COR-L47 (cell line): ENCODE measurements around the gene CBFB.
A peak's percentile ranks its signal among the peaks of the same experiment; 100 is the strongest.

Experiments used
- DNase-seq: peaks from one replicate; lab custom pipeline; 2025; lab: John Stamatoyannopoulos, UW

CBFB gene

DNA sequence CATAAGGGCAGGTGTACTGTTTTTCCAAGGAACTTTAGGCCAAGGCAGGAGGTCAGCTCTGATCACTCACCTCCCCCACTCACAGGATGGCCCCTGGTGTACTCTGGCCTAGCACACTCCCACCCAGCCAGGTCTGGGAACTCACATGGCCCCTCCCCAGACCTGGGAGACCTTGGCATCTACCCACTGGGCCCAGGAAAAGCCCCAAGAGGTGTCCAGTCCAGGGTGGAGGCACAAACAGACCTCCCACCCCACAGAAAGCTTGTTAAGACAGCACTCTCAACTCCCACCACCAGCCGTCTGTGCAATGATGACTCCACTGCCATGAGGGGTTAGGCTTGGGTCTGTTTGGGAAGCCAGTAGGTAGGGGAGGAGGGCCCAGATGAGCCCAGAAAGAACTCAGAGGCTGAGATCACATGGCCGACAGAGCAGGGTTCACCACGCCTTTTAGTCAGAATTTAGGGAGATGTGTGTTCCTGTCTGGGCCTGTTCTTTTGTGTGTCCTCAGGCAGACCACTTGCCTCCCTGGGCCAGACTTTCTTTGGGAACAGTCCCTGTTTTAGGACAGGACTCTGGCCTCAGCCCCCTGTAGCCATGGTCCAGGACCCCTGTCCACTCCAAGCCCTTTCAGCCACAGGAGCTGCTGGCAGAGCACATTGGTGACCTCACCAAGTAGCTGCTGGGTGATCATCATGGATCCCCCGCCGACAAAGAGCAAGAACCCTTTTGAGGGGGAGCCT is 12.1 kb upstream of the CBFB start:
- no peak for DNase-seq

- DNase-seq, result no peak
Measured at GRCh38 chr16:67017421-67017750, 11.6 kb upstream of the CBFB start.

DNA sequence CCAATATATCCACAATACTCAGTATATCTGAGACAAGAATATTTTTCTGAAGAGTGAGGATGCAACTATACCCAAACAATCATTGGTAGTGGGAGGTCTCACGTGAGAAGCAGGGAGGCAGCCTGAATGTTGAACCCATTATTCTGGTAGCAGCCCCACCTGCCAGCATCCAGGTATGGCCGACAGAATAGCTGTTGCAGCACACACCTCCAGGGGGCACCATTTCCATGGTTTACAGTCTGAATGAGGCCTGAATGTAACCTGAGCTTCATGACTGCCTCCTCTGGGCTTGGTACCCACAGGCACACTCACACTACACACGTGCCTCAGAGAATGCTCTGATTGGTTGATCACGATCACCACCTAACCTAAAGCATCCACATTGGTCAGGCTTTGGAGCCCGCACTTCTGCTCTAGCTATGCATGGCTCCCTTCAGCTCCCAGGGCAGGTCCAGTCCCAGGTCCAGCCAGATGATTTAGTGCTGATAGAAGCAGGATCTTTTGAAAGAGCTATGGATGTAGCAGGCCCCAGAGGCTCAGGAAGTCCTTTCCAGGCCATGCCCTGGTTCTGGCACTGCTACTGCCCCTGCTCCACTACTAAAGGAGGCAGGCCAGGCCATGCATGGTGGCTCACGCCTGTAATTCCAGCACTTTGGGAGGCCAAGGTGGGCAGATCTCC is 11.0 kb upstream of the CBFB start:
- peak; percentile 95 for DNase-seq

- no peak for DNase-seq
Measured at GRCh38 chr16:67019171-67019570, 9.8 kb upstream of the CBFB start.

DNA sequence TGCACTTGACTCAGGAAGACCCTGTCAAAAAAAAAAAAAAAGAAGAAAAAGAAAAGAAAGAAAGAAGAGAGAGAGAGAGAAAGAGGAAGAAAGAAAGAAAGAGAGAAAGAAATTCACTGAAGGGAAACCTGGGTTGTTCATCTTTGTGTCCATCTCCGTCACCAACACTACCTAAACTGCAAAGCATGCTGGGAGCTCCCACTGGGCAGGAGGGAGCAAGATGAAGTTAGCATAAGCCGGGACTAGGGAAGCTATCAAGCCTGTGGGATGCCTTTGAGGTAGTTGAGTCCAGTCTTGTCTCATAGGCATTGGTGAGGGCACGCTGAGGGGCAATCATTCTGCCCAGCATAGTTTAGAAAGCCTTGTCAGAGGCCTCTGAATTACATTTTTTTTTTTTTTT is 7.6 kb upstream of the CBFB start:
- no peak for DNase-seq

- DNase-seq, result peak; percentile 31
Measured at GRCh38 chr16:67022531-67023214, 6.3 kb upstream of the CBFB start.

GRCh38 chr16:67023689-67024088 is 5.3 kb upstream of the CBFB start:
- no peak for DNase-seq

DNA sequence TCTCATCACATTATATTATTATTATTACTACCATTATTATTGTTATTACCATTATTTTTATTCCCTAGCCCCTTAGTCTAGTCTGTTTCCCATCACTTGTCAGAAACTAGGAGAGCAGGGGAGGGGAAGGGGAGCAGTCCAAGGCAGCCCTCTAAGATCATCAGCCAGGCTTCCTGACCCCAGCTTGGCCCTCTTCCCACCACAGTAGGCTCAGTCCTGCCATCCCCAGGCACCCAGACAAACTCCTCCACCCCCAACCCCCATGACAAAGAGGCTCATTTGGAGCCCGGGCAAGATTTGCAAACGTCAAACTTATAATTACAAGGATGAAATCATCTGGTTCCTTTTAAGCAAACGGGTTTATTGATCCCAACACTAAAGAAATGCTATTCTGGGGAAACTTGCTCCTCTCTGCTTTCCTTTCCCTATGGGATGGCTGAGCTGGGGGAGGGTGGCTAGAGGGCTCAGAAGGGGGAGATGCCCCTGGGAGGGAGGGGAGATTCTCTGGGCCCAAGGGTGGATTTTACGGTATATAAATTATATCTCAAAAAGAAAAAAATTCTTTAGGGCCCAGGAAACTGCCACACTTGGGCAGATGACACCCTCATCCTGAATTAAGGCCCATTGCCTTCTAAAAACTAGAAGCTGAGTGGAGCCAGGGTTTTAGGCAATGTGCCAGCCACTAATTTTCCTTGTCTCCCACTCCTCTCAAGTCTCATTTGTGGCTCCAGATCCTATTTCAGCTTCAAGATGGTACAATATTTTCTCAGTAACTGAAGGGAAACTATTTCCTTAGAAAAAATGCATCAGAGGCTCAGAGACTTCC is 4.4 kb upstream of the CBFB start:
- no peak for DNase-seq

GRCh38 chr16:67025210-67025550 is 3.8 kb upstream of the CBFB start:
- no peak for DNase-seq

DNA sequence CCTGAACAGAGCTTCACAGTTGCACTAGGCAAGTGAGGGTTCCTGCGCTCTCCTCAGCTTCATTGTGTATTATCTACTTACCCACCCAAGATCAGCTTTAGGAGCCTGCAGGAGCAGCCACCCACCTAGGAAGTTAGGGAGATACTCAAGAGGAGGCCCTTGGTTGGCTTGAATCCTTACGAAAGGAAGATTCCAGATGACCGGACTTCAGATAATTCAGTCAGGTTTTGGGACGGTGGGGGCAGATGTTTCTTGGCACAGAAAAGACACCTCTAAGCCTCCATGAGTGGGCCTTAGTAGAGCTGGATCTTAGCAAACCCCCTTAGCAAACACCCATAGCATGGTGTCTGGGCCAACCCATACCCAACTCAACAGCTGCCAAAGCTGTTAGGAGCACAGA is 2.4 kb upstream of the CBFB start:
- DNase-seq, result no peak

DNA sequence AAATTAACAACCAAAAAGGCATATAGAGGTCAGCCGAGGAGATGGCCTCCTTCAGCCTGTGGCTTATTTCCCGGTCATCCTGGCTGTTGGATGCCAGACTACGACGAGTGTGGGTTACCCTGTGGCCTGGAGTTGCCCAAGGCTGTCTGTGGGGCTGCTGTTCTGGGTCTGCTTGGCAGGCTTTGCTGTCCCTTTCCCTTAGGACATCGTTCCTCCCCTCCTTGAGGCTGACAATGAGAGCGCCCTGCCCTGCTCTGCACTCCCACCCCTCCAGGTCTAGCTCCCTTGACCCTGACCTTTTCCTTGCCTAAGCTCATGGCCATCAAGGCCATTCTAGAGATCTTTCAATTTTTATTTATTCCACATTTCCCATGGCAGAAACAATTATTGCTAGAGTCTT is 1.9 kb upstream of the CBFB start:
- DNase-seq, result no peak

DNA sequence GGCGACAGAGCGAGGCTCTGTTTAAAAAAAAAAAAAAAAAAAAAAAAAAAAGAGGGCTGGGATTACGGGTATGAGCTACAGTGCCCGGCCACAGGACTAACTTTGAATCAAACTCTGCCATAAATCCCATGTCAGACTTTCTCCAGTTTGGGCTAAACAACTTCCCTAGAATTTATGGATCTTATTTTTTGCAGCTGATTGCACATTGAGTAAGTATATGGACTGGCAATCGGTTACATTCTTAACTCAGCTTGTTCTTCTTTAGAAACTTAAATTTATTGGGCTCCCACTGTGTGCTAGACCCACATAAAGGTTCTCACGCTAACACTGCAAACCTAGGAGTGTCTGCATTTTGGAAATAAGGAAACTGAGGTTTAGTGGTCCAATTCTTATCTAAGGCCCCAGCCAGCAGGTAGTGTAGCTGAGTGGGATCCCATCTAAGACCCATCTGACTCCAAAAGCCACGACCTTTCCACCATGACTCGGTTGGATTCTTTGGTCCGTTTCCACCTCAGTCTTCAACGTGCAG is 718 bp upstream of the CBFB start:
- no peak for DNase-seq

- peak; percentile 53 for DNase-seq
Measured at GRCh38 chr16:67029254-67030096, 526 bp downstream of the CBFB start.

DNA sequence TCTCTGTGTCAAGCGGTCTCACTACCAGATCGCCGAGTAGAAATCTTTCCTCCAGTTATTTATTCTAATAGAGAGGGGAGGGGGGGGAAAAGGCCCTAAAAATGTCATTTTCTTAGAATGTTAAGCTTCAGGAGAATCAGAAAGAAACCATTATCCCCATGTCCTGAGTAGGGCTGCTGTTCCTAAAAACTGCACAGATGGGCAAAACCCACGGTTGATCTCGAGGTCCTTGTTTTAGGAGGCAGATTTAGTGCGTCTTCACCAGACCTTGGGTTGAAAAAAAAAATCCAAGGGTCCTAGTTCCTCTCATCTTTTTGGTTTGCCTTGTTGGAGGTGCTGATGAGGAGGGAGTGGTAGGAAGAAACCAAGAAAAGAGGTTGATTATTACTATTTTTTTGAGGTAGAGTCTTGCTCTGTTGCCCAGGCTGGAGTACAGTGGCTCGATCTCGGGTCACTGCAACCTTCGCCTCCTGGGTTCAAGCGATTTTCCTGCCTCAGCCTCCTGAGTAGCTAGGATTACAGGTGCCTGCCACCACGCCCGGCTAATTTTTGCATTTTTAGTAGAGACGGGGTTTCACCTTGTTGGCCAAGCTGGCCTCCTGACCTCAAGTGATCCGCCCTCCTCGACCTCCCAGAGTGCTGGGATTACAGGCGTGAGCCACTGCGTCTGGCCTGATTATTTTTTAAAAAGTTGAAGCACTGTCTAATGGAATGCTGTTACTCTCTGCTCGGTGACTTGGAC is 1.4 kb downstream of the CBFB start:
- no peak for DNase-seq

DNA sequence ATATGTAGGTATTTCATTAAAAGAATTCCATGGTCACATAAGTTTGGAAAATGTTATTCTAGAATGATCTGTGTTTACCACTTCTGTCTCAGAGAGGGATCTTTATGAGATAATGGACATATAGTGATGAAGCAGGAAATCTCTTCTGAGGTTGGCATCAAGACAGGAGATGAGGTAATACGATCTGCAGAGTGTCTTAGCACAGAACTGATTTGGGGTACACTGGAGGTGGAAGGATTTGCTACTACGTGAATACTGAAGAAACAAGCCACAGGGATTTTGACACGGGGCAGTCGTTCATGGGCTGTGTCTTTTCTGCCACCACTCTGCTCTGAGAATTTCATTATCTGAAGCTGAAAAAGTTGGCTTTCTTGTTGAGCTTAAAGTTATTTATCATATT is 5.5 kb downstream of the CBFB start:
- no peak for DNase-seq

- DNase-seq, result no peak
Measured at GRCh38 chr16:67035364-67035763, 6.4 kb downstream of the CBFB start.

- DNase-seq, result no peak
Measured at GRCh38 chr16:67036323-67036741, 7.4 kb downstream of the CBFB start.

GRCh38 chr16:67039260-67040020 is 10.5 kb downstream of the CBFB start:
- DNase-seq, result no peak

GRCh38 chr16:67040166-67040565 is 11.2 kb downstream of the CBFB start:
- DNase-seq, result no peak

DNA sequence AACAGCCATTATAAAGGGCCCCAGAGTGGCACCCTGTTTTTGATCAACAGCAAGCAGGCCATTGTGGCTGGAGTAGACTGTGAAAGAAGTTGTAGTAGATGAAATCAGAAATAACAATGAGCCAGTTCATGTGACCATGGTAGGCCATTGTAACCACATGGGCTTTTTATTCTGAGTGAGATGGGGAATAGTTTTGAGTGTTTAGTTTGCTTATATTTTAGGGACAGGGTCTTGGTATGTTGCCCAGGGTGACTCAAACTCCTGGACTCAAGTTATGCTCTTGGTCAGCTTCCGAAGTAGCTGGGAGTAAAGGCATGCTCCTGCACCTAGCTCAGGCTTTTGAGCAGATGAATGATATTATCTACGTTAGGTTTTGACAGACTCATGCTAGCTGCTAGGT is 12.0 kb downstream of the CBFB start:
- no peak for DNase-seq
